ENCODE data around the gene AFP.

Gene AFP

GRCh38 chr4:73426666-73427065 lies 9.4 kb upstream of the AFP start:
- Histone ChIP-seq H4K5ac (ENCODE audit: low read length) (no peak overlapping the region), H3K4me2 (ENCODE audit: low read length) (no peak overlapping the region), H3K27me3 (ENCODE audit: insufficient read depth, low read length, poor library complexity) (no peaks in the 10 kb centered on the region), H3K23ac (ENCODE audit: low read length) (no peak overlapping the region), H2BK120ac (ENCODE audit: low read depth, low read length) (no peak overlapping the region), H3K56ac (ENCODE audit: low read length) (no peak overlapping the region), H2BK5ac (ENCODE audit: low read length) (no peak overlapping the region), H3K79me1 (ENCODE audit: low read length) (no peaks in the 10 kb centered on the region), H3K79me2 (ENCODE audit: control insufficient read depth, insufficient read depth, low read length) (no peaks in the 10 kb centered on the region), H3K4me3 (ENCODE audit: low read length) (no peak overlapping the region), H3K4me1 (ENCODE audit: control insufficient read depth, low read depth, low read length) (no peaks in the 10 kb centered on the region), H3K27ac (ENCODE audit: low read depth, low read length) (no peak overlapping the region), H4K8ac (ENCODE audit: low read depth, low read length) (no peak overlapping the region), H3K4ac (ENCODE audit: low read depth, low read length) (no peak overlapping the region), H3K9ac (ENCODE audit: low read length) (no peak overlapping the region), H2AK5ac (ENCODE audit: low read length) (no peak overlapping the region), H3K18ac (ENCODE audit: low read length) (no peak overlapping the region), H2BK15ac (replicated peaks; ENCODE audit: low read depth) (no peak overlapping the region), H3K36me3 (ENCODE audit: control insufficient read depth, insufficient read depth, low read length) (no peaks in the 10 kb centered on the region)
- no CpG with 5 or more reads among the region's 3 CpGs for WGBS (ENCODE audit: extremely low coverage, insufficient coverage, low lambda C conversion rate)
- no peak for DNase-seq

GRCh38 chr4:73429118-73429517 lies 6.9 kb upstream of the AFP start:
- H3K9ac ChIP-seq (ENCODE audit: low read length) = no peak overlapping the region
- H3K79me2 ChIP-seq (ENCODE audit: control insufficient read depth, insufficient read depth, low read length) = no peaks in the 10 kb centered on the region
- H3K79me1 ChIP-seq (ENCODE audit: low read length) = no peaks in the 10 kb centered on the region
- no peak overlapping the region for H2BK5ac ChIP-seq (ENCODE audit: low read length)
- no peak overlapping the region for H2AK5ac ChIP-seq (ENCODE audit: low read length)
- H3K56ac ChIP-seq (ENCODE audit: low read length) = no peak overlapping the region
- H3K27me3 ChIP-seq (ENCODE audit: insufficient read depth, low read length, poor library complexity) = no peaks in the 10 kb centered on the region
- no CpG with 5 or more reads among the region's 2 CpGs for WGBS (ENCODE audit: extremely low coverage, insufficient coverage, low lambda C conversion rate)
- no peaks in the 10 kb centered on the region for H3K36me3 ChIP-seq (ENCODE audit: control insufficient read depth, insufficient read depth, low read length)
- no peak overlapping the region for H3K4me3 ChIP-seq (ENCODE audit: low read length)
- peaks cover 5% of the 10 kb centered on the region for H3K4me1 ChIP-seq (ENCODE audit: control insufficient read depth, low read depth, low read length)
- no peak for DNase-seq
- no peak overlapping the region for H4K5ac ChIP-seq (ENCODE audit: low read length)
- no peak overlapping the region for H2BK15ac ChIP-seq (replicated peaks; ENCODE audit: low read depth)
- H3K4ac ChIP-seq (ENCODE audit: low read depth, low read length) = no peak overlapping the region
- no peak overlapping the region for H3K23ac ChIP-seq (ENCODE audit: low read length)
- no peak overlapping the region for H3K27ac ChIP-seq (ENCODE audit: low read depth, low read length)
- H4K8ac ChIP-seq (ENCODE audit: low read depth, low read length) = no peak overlapping the region
- H2BK120ac ChIP-seq (ENCODE audit: low read depth, low read length) = no peak overlapping the region
- no peak overlapping the region for H3K4me2 ChIP-seq (ENCODE audit: low read length)
- no peak overlapping the region for H3K18ac ChIP-seq (ENCODE audit: low read length)

- H4K8ac ChIP-seq (ENCODE audit: low read depth, low read length) = no peak overlapping the region
- H3K79me2 ChIP-seq (ENCODE audit: control insufficient read depth, insufficient read depth, low read length) = no peaks in the 10 kb centered on the region
- H3K4me2 ChIP-seq (ENCODE audit: low read length) = no peak overlapping the region
- no peak overlapping the region for H2BK120ac ChIP-seq (ENCODE audit: low read depth, low read length)
- no peak for DNase-seq
- H3K27me3 ChIP-seq (ENCODE audit: insufficient read depth, low read length, poor library complexity) = no peaks in the 10 kb centered on the region
- H3K56ac ChIP-seq (ENCODE audit: low read length) = no peak overlapping the region
- peaks cover 5% of the 10 kb centered on the region for H3K4me1 ChIP-seq (ENCODE audit: control insufficient read depth, low read depth, low read length)
- no peaks in the 10 kb centered on the region for H3K79me1 ChIP-seq (ENCODE audit: low read length)
- H4K5ac ChIP-seq (ENCODE audit: low read length) = no peak overlapping the region
- no peaks in the 10 kb centered on the region for H3K36me3 ChIP-seq (ENCODE audit: control insufficient read depth, insufficient read depth, low read length)
- no CpG with 5 or more reads among the region's 2 CpGs for WGBS (ENCODE audit: extremely low coverage, insufficient coverage, low lambda C conversion rate)
- H3K4ac ChIP-seq (ENCODE audit: low read depth, low read length) = no peak overlapping the region
- no peak overlapping the region for H3K18ac ChIP-seq (ENCODE audit: low read length)
- H3K27ac ChIP-seq (ENCODE audit: low read depth, low read length) = no peak overlapping the region
- H2BK5ac ChIP-seq (ENCODE audit: low read length) = no peak overlapping the region
- no peak overlapping the region for H3K4me3 ChIP-seq (ENCODE audit: low read length)
- no peak overlapping the region for H3K23ac ChIP-seq (ENCODE audit: low read length)
- H3K9ac ChIP-seq (ENCODE audit: low read length) = no peak overlapping the region
- H2AK5ac ChIP-seq (ENCODE audit: low read length) = no peak overlapping the region
- no peak overlapping the region for H2BK15ac ChIP-seq (replicated peaks; ENCODE audit: low read depth)
These were observed 6.0 kb upstream of the AFP start for GRCh38 chr4:73429826-73430587.

- Histone ChIP-seq H3K79me2 (ENCODE audit: control insufficient read depth, insufficient read depth, low read length) (no peaks in the 10 kb centered on the region), H3K56ac (ENCODE audit: low read length) (no peak overlapping the region), H3K23ac (ENCODE audit: low read length) (no peak overlapping the region), H3K18ac (ENCODE audit: low read length) (no peak overlapping the region), H2BK120ac (ENCODE audit: low read depth, low read length) (no peak overlapping the region), H3K4ac (ENCODE audit: low read depth, low read length) (no peak overlapping the region), H3K9ac (ENCODE audit: low read length) (no peak overlapping the region), H2BK5ac (ENCODE audit: low read length) (no peak overlapping the region), H4K5ac (ENCODE audit: low read length) (no peak overlapping the region), H2AK5ac (ENCODE audit: low read length) (no peak overlapping the region), H3K27ac (ENCODE audit: low read depth, low read length) (no peak overlapping the region), H3K79me1 (ENCODE audit: low read length) (no peaks in the 10 kb centered on the region), H3K4me1 (ENCODE audit: control insufficient read depth, low read depth, low read length) (peaks cover 5% of the 10 kb centered on the region), H3K4me2 (ENCODE audit: low read length) (no peak overlapping the region), H3K27me3 (ENCODE audit: insufficient read depth, low read length, poor library complexity) (no peaks in the 10 kb centered on the region), H3K4me3 (ENCODE audit: low read length) (no peak overlapping the region), H3K36me3 (ENCODE audit: control insufficient read depth, insufficient read depth, low read length) (no peaks in the 10 kb centered on the region), H2BK15ac (replicated peaks; ENCODE audit: low read depth) (no peak overlapping the region), H4K8ac (ENCODE audit: low read depth, low read length) (no peak overlapping the region)
- no peak for DNase-seq
- no CpG with 5 or more reads among the region's 1 CpG for whole genome bisulfite sequencing (ENCODE audit: extremely low coverage, insufficient coverage, low lambda C conversion rate)
These were observed 4.2 kb upstream of the AFP start for GRCh38 chr4:73431813-73432168.

DNA sequence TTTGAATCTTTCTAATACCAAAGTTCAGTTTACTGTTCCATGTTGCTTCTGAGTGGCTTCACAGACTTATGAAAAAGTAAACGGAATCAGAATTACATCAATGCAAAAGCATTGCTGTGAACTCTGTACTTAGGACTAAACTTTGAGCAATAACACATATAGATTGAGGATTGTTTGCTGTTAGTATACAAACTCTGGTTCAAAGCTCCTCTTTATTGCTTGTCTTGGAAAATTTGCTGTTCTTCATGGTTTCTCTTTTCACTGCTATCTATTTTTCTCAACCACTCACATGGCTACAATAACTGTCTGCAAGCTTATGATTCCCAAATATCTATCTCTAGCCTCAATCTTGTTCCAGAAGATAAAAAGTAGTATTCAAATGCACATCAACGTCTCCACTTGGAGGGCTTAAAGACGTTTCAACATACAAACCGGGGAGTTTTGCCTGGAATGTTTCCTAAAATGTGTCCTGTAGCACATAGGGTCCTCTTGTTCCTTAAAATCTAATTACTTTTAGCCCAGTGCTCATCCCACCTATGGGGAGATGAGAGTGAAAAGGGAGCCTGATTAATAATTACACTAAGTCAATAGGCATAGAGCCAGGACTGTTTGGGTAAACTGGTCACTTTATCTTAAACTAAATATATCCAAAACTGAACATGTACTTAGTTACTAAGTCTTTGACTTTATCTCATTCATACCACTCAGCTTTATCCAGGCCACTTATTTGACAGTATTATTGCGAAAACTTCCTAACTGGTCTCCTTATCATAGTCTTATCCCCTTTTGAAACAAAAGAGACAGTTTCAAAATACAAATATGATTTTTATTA lies 3.6 kb upstream of the AFP start:
- H3K4me1 ChIP-seq (ENCODE audit: control insufficient read depth, low read depth, low read length) = peaks cover 5% of the 10 kb centered on the region
- no peak overlapping the region for H3K4me3 ChIP-seq (ENCODE audit: low read length)
- no peak overlapping the region for H2BK5ac ChIP-seq (ENCODE audit: low read length)
- H2AK5ac ChIP-seq (ENCODE audit: low read length) = no peak overlapping the region
- no peak overlapping the region for H3K4me2 ChIP-seq (ENCODE audit: low read length)
- no peak overlapping the region for H2BK15ac ChIP-seq (replicated peaks; ENCODE audit: low read depth)
- no peaks in the 10 kb centered on the region for H3K79me1 ChIP-seq (ENCODE audit: low read length)
- no peak overlapping the region for H3K56ac ChIP-seq (ENCODE audit: low read length)
- H3K27ac ChIP-seq (ENCODE audit: low read depth, low read length) = no peak overlapping the region
- no peaks in the 10 kb centered on the region for H3K36me3 ChIP-seq (ENCODE audit: control insufficient read depth, insufficient read depth, low read length)
- H3K27me3 ChIP-seq (ENCODE audit: insufficient read depth, low read length, poor library complexity) = no peaks in the 10 kb centered on the region
- no peaks in the 10 kb centered on the region for H3K79me2 ChIP-seq (ENCODE audit: control insufficient read depth, insufficient read depth, low read length)
- no peak overlapping the region for H4K5ac ChIP-seq (ENCODE audit: low read length)
- no peak for DNase-seq
- no peak overlapping the region for H3K23ac ChIP-seq (ENCODE audit: low read length)
- H3K9ac ChIP-seq (ENCODE audit: low read length) = no peak overlapping the region
- H3K18ac ChIP-seq (ENCODE audit: low read length) = no peak overlapping the region
- no CpG with 5 or more reads among the region's 5 CpGs for WGBS (ENCODE audit: extremely low coverage, insufficient coverage, low lambda C conversion rate)
- no peak overlapping the region for H2BK120ac ChIP-seq (ENCODE audit: low read depth, low read length)
- no peak overlapping the region for H3K4ac ChIP-seq (ENCODE audit: low read depth, low read length)
- H4K8ac ChIP-seq (ENCODE audit: low read depth, low read length) = no peak overlapping the region

Data from mesendoderm (in vitro differentiated cells).